Measurements from ENCODE around the gene LACRT.

DNA sequence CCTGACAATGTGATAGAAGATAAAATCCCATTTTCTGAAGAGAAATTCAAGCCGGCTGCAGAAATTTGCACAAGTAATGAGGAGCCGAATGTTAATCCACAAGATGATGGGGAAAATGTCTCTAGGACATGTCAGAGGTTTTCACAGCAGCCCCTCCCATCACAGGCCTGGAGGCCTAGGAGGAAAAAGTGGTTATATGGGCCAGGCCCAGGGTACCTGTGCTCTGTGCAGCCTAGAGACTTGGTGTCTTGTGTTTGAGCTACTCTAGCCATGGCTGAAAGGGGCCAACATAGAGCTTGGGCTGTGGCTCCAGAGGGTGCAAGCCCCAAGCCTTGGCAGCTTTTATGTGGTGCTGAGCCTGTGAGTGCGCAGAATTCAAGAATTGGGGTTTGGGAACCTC lies 7.4 kb downstream of the LACRT start:
- TF ChIP-seq CTCF (optimal IDR thresholded peaks at IDR 0.05 in 1 of 3, IDR thresholded peaks at IDR 0.05 in 1 of 3, conservative IDR thresholded peaks at IDR 0.05 in 1 of 3; ENCODE audit: extremely low read depth in 1 of 3, insufficient read depth in 2 of 3, low read length in 3 of 3) = no peak
- TF ChIP-seq EZH2 (IDR thresholded peaks at IDR 0.05; ENCODE audit: low read length) = no peak

Data from keratinocyte (primary cell).